C4-2B (cell line): ENCODE data around the gene FAM111A.

Experiments used
- H3K27ac ChIP-seq: fragments of 450-650 bp; 2 replicates; pipeline ENCODE4 v1.5.1; 2017
- CTCF ChIP-seq: fragments of 450-650 bp; conservative IDR thresholded peaks from 2 replicates; pipeline ENCODE4 v1.5.1; 2017; ENCODE audit warnings: mild to moderate bottlenecking
- ZFX ChIP-seq: fragments of 450-650 bp; IDR thresholded peaks from 2 replicates; pipeline ENCODE4 v1.6.1; 2017

FAM111A gene

GRCh38 chr11:59171508-59172322 lies 29.1 kb downstream of the FAM111A start, which contains the start of gene DTX4:
Gene DTX4 (plus strand): TSS chr11:59172132. CDS start chr11:59172596, 464 bp downstream.
- TF ChIP-seq ZFX (no peak), CTCF (peak; percentile 99)
- peak within 1 kb of the TSS; percentile 44 for H3K27ac ChIP-seq

GRCh38 chr11:59172345-59173079 lies 29.9 kb downstream of the FAM111A start:
- H3K27ac ChIP-seq, result peak overlapping the region; percentile 44; the same call in 1 of the 2 replicates
- no peak for TF ChIP-seq CTCF
- no peak for TF ChIP-seq ZFX

GRCh38 chr11:59173080-59173963 lies 30.7 kb downstream of the FAM111A start:
- TF ChIP-seq ZFX (no peak), CTCF (no peak)
- no peak overlapping the region for H3K27ac ChIP-seq

GRCh38 chr11:59173964-59174663 lies 31.5 kb downstream of the FAM111A start:
- TF ChIP-seq CTCF (no peak), ZFX (no peak)
- H3K27ac ChIP-seq, result no peak overlapping the region

GRCh38 chr11:59174664-59175033 lies 32.0 kb downstream of the FAM111A start:
- no peak overlapping the region for H3K27ac ChIP-seq
- TF ChIP-seq ZFX, result no peak
- no peak for TF ChIP-seq CTCF

GRCh38 chr11:59175091-59175501 lies 32.4 kb downstream of the FAM111A start:
- H3K27ac ChIP-seq, result no peak overlapping the region
- TF ChIP-seq ZFX (no peak), CTCF (no peak)
